Stimulated activated CD8-positive, alpha-beta memory T cell treated with anti-CD3 and anti-CD28 coated beads, Interleukin-12 subunit alpha, Interleukin-12 subunit beta, amount 100 ng/mL, for 24 hours (primary cell): ENCODE results near the gene AADACL4.

ENCODE experiments used
- DNase-seq: peaks from one replicate; pipeline ENCODE4 v3.0.0-alpha.2; 2020; ENCODE audit errors: extremely low read depth

AADACL4 gene

DNA sequence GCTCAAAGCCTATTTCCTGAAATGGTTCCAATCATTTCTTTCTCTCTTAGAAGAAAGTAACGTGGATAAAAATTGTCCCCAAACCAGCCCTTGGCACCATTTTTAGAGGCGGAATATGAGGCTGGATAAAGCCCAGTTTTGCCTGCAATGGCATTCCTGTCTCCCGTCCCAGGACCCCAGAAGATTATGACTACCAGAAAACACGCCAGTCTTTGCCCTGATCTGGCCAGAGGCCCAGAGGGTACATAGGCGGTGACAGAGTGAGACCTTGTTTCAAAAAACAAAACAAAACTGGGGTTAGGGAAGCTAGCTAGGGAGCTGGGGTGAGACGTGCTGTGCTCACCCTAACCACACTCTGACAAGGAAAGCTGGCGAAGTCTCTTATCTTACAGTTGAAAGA is at the start of gene AADACL4:
AADACL4 (plus strand) TSS at position 301 of the 400 bp plus-strand sequence. CDS start 462 bp downstream, outside the sequence.
- no peak for DNase-seq

DNA sequence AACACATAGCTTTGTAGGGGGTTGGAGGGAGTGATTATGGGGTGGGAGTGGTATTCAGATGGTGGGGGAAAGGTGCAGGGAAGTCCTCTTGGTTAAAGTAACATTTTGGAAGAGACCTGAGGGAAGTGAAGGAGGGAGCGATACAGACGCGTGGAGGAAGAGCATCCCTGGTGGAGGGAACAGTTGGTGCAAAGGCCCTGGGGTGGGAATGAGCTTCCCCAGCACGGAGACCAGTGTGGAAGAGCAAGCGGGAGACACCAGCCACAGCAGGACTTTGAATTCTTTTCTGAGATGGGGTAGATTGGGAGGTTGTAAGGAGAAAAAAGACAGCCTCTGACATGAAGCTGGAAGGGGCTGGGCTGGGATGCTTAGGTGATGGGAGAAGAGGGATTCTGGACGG is 49.4 kb upstream of the AADACL4 start:
- DNase-seq = no peak

DNA sequence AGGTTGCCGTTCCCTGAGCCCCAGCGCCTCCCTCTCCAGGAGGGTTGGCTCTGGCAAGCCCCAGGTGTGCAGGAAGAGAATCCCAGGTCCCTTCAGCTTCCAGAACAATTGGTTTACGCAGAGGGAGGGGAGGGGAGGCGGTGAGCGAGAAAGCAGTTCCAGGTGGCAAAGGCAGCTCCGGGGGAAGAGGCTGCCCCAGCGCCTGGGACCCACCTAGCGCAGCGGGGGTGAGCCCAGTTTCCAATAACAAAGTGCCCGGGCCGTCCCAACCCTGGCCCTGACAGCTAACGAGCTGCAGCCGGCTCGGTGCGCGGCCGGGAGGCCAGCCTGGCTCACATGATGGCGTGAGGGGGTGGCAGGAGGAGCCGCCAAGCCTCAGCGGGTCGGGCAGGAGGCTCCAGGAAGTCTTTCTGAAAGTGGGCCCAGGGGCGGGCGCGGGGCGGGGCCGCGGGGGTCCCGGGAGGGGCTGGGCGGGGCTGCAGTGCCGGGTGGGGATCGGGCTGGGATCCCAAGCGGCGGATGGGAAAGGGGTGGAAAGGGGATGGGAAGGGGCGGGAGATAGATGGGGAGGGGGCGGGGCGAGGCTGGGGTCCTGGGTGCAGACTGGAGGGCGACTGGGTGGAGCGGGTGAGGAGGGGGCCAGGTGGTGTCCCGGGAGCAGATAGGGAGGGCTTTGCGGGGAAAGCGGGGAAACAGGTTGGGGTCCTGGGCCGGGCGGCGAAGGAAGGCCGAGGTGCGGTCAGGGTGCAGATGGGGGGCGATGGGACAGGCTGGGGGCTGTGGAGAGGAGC is 48.7 kb upstream of the AADACL4 start:
- DNase-seq = no peak

DNA sequence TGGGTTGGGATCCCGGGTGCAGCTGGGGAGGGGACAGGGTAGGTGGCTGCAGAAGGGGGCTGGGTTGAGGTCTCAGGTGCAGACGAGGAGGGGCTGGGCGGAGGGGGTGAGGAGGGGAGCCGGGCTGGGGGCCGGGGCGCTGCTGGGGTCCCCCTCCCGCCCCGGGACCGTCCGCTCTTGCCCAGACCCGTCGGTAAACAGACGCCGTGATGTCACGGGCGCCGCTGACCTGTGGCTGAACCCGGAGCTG is 48.2 kb upstream of the AADACL4 start:
- no peak for DNase-seq

DNA sequence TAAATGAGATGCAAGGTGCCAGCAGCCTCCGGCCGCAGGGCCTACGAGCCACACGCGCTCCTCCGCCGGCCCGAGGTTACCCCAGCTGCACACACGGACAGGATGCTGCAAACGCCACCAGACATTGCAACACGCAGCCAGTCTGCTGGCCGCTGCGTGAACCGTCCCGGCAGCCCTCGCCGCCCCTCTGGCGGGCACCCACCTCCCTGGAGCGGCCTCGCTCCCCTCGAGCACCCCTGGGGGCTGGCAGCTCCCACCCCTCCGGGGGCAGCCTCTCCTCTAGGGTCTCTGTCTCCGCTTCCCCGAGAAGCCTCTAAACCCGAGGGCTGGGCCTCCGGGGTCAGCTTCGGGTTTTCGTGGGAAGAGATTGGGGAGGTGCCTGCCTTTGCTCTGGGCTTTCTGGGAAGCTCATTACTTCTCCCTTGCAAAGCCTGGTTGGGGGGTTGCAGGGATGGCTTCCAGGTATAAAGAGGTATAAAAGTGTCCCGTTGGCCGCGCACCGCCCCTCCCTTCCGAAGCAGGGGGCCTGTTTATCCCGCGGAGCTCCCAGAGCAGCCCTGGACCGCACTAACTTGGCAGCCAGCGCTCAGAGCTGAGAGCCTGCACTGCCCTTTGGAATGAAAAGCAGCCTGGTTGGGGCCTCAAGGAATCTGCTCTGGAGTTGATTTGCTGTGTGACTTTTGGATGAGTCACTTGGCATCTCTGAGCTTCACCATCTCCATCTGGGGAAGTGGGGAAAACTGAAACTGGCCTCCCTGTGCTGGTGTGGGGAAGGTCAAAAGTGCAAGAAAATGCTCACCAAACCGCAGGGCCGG is 47.7 kb upstream of the AADACL4 start:
- DNase-seq = no peak

DNA sequence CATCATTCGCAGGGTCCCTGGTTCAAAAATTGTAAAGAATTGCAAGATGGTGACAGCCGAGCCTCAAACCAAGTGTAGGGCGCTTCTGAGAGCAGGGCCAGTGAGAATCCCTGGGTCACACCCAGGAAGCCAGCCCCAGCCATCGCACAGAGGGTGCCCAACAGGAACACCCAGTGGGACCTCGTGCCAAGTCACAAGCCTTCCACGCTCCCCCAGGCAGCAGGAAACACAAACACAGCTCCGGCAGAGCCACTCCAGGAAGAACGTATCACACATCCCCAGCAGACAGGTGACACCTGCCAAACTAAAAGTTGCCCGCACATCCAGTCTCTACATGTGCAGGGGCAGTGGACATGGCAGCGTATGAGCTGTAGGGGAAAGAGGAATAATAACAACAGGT is 46.1 kb upstream of the AADACL4 start:
- DNase-seq = no peak

DNA sequence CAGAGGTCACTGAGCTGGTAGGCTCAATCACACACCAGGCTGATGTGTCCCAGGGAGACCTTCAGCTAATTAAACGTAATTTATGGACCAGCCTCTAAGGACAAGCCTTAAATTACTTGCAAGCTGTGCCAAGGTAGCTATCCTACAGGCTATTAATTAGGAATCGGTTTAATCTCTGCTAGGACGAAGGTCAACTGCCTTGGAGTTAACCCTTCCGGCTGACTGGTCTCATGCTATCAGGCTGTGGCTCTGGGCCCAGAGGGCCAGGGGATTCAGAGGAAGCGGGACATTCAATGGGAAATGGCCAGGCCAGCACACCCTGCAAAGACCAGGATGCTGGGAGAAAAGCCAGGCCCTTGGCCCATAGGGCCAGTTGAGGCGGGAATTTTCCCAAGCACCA is 44.9 kb upstream of the AADACL4 start:
- DNase-seq = no peak

DNA sequence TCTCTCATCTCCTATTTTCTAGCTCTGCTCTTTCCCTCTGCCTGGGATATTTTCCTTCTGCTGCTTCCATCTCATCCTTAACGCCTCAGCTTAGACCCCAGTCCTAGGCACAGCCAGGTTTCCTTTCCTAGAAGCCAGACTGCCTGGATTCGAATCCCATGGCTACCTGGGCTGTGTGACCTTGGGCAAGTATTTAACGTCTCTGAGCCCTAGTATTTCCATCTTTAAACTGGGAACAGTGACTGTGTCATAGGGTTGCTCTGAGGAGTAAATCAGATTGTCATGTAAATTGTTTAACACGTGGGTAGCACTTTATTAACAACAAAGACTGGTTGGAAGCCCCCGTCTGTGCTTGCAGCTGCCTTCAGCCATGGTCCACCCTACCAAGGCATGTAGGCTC is 44.2 kb upstream of the AADACL4 start:
- no peak for DNase-seq

DNA sequence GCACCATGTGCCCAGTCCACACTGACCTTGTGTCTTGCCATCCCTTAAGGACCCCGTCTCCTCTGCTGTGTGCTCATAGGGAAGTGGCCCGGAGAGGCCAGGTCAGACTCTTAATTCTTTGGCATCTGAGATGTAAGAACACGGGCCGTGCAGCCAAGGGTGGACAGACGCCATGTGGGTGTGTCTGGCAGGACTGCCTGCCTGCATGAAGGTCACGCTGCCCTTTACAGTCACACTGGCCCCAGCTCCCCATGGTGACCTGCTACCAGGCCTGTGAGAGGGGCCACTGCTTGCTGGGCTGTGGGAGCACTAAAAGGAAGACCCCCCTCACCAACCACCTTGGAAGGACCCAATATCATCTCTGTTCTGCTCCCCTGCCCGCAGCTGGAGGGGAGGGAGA is 43.5 kb upstream of the AADACL4 start:
- DNase-seq = no peak

DNA sequence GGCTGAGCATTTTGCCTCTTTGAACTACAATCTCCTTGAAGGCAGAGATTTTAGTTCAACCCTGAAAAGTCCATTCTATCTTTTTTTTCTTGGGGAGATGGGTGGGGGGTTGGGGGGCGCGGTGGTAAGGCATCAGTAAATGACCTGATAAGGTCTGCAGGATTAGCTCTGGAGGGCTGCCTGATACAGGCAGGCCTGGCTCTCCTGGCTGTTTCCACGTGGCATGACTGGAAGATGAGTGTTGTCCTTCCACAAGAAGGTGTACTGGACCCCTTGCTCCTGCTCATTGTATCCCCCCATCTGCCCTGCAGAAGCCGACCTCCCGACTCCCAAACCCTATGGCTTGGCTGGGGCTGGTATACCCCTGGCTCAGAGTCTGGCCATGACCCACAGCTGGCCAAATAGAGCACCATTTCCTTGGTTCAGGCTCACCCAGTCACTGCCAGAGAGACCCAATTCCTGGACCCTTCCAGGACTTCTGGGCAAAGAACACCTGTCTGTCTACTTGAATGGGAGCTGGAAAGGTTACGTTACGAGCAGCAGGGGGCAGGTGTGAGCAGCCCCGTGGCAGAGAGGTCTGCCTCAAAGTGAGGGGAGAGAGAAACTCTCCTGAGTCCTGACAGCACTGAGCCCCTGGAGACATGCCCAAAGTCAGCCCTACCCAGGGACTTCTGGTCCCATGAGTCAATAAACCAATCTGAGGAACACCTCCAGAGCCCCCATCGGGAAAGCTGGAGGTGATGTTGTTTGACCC is 42.8 kb upstream of the AADACL4 start:
- DNase-seq = no peak

DNA sequence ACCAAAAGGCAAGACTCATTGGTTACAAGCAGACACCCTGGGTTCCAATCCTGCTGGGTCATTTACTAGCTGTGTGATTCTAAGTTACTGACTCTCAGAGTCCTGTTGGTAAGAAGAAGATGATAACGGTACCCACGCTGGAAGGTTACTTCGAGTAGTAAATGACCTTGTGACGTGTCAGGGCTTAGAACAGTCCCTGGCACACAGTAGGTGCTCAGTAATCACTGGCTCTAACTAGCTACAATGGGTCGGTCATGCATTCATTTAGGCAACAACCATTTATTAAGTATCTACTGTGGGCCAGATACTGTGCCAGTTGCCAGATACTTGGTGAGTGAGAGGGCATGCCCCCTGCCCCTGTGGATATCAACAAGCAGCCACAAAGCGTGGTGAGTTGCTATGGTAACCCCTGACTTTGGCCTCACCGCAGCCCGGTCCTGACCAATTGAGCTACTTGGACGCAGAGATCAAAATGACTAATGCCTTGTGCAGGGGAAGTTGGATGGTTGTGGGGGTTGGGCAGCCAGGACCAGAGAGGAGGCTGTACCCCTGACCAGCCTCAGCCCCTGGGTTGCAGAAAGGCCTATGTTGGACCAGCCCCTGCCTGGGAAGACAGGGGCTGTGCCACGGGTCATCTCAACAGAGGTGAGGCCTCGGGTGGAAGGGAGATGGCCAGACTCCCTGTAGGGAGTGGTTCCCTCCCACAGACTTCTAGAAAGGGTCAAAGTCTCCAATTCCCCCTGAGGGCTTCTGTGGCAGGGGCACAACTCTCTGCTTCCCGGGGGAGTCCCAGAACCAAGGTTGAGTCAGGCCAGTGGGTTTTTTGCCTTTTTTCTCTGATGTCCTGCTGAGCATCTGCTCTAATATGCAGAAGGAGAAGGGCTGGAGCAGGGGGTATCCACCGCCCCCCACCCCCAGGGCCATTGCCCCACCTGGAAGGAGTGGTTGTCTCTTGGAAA is 41.9 kb upstream of the AADACL4 start:
- no peak for DNase-seq

DNA sequence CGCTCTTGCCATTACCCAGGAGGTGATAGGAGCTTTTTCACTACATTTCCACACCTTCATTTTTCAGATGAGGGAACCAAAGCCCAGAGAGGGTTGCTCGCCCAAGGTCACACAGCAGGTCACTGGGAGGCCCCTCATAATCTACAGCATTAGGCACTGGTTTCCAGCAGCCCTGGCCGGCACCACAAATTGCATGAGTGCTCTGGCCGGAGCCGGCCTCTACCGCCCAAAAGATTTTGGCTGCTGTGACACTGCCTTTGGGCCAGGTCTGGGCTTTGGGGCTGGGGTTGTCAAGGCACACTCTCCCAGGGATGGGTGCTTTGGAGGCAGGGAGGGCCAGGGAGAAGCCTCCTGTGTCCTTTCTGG is 41.2 kb upstream of the AADACL4 start:
- DNase-seq = no peak

DNA sequence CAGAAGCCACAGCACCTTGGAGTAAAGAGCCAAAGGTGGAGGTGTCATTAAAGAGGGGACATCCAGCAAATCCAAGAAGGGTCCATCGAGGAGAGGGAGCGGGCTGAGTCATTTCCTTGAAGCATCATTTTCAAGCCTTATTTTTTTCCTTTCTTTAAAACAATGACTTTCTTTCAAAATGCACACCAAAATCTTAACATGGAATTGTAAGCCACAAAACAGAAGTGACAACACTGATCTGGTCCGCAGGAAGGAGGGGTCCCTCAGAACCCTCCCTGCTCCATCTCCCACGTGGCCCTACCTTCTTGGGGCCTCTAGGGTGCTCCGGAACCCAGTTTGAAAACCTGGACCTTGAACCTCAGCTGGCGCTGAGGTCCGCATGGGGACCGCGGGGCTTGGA is 40.7 kb upstream of the AADACL4 start:
- no peak for DNase-seq

DNA sequence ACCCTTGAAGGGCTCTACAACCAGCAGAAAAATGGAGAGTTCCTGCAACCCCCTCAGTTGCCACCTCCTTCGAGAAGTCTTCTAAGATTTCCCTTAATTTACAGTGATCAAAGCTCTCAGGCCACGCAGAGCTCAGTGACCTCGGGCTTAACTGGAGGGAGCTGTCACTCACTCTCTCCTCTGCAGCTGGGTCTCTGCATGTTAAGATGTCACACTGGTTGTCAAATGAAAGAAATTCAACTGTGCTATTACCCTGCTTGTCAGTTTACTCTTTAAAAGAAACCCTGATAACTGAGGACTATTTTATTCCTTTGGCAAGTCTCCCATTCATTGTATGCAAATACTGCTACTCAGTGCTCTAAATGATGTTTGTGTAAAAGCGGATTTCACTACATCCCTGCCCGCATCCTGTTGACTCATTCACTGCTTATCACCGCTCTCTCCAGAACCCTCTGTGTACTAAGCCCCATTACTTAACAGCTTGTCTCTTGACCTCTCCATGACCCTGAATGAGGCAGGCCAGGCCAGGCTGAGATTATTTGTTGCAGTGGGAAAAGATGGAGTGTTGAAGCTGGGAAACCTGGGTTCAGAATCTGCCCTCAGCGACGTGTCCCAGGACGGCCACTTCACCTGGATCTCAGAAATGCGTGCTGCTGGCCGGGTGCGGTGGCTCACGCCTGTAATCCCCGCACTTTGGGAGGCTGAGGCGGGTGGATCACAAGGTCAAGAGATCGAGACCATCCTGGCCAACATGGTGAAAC is 39.6 kb upstream of the AADACL4 start:
- no peak for DNase-seq

DNA sequence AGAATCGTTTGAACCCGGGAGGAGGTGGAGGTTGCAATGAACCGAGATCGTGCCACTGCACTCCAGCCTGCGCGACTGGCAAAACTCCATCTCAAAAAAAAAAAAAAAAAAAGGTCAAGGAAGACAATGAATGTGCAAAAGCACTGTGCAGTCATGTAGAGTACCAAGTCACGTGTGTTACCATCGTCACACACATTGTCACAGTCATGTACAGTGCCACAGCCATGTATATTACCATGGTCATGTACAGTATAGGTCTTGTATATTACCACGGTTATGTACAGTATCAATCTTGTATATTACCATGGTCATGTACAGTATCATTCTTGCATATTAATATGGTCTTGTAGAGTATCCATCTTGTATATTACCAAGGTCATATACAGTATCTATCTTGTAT is 38.9 kb upstream of the AADACL4 start:
- no peak for DNase-seq

DNA sequence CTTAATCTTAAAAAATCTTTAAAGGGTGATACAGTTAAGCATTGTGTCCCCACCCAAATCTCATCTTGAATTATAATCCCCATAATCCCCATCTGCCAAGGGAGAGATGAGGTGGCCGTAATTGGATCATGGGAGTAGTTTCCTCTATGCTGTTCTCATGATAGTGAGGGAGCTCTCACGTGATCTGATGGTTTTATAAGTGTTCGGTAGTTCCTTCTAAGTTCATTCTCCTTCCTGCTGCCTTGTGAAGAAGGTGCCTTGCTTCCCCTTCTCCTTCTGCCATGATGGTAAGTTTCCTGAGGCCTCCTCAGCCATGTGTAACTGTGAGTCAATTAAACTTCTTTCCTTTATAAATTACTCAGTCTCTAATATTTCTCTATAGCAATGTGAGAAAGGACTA is 36.6 kb upstream of the AADACL4 start:
- no peak for DNase-seq

DNA sequence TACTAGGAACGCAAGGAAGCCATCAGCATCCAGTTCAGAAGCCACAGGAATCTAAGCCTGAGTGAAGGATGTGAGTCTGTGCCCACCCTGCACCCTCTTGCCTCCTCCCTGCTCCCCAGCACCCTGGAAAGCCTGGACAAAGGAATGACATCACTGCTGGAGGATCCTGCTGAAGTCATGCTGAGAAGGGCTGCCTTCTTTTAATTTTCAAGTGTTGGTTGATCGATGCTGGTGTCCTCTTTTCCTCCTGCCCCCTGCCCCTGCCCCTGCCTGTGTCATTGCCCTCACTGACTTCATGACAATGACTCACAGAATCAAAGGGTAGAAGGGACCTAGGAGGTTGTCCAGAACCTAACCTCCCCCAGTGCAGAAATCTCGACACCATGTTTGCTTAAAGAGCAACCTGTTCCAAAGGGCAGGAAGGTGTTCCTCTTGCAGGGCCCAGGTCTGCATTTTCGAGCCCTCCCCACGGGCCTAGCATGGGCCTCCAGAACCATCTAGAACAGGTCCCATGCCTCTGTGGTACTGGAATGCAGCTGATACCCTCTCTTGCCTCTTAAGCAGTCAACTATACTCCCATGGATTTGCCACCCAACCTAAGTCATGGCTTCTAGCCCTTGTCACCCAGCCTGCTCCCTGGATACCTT is 35.5 kb upstream of the AADACL4 start:
- DNase-seq = no peak

DNA sequence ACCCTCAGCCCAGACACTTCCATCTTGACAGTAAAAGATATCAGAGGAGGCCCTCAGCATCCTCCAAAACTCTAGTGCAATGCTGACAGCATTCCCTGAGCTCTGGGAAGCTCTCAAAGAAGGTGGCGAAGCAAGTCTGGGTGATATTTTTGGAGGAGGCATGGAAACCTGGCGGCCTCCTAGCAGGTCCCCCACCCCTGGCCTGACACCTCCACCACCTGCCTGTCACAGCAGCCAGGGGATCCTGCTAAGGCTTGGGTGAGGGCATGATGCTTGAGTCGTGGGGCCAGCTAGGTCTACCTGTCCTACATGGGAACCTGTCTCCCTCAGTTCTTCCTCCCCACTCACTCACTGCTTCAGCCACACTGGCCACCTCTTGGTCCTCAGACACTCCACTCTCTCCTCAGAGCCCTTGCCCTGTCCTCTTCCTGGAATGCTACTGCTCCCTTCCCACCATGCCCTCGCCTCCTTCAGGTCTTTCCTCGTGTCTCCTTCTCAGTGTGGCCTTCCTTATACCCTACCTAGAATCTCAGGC is 34.3 kb upstream of the AADACL4 start:
- no peak for DNase-seq

DNA sequence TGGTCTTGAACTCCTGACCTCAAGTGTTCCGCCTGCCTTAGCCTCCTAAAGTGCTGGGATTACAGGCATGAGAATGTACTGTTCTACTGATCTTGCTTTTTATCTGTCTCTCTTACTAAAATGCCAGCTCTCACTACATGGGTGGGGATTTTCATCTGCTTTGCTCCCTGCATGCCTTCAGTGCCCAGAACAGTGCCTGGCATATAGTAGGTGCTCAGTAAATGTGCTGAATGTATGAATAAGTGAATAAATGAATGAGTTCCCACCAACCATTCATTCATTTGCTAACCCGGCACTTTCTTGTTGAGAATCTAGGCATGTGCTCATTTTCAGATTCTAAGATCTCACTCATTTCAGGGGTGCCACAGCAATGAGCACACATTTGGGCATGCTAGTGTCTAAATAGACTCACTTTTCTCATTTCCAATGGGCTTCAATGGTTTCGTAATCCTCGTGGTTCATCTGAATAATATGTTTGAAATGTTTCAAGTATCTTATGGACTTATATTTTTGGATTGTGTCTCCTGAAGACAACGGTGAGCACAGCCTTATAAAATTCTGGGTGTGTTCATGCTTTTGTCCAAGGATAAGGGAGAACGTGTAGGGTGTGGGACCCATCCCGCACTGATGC is 33.5 kb upstream of the AADACL4 start:
- DNase-seq = no peak

DNA sequence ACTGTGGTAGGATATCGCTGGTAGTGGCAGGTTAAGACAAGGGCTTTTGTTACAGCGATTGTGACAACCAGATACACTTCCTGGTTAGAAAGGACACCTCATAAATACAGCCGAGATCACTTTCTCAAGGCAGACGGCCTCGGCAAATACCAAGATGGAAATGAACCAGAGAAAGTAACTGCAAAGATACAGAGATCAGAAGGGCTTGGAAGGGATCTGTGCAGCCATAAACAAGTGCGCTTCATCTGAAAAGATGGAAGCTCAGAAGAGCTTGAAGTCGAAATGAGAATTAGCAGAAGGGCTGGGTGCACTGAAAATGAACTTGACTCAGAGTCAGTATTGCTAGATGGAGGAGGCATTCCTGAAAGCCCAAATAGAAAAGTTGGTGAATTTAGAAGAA is 32.9 kb upstream of the AADACL4 start:
- no peak for DNase-seq
